ENCODE measurements around the gene ANKRD62. TPM values are rescaled to one million over a fixed set of nuclear protein-coding genes. Genes with fewer than 3 reads are reported as not detected.

ANKRD62 gene
- total and polyA plus RNA-seq, 2 of the 4 experiments (the other 2 are of a cell fraction), result not detected

DNA sequence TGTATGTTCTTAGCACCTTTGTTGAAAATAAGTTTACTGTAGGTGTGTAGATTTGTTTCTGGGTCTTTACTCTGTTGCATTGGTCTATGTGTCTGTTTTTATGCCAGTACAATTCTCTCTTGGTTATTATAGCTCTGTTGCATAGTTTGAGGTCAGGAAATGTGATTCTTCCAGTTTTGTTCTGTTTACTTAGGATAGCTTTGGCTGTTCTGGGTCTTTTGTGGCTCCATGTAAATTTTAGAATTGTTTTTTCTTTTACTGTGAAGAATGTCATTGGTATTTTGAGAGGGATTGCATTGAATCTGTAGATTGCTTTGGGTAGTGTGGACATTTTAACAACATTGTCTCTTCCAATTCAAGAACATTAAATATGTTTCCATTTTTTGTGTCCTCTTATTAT is 69.1 kb downstream of the ANKRD62 start:
- H3K4me3 ChIP-seq (ENCODE audit: insufficient read depth, low read depth, low read length), result no peak overlapping the region
- intact Hi-C loops (cut with micrococcal nuclease), result loop anchor here (5.0 kb wide), 1 partner anchor 60 kb away; no protein-coding TSS in a partner anchor
- no peaks in the 10 kb centered on the region for H3K79me1 ChIP-seq (ENCODE audit: low read depth in 1 of 2, low read length in 2 of 2)
- no peak for DNase-seq
- no peak overlapping the region for H2BK20ac ChIP-seq (ENCODE audit: low read depth, low read length)
- no peak overlapping the region for H4K5ac ChIP-seq (ENCODE audit: low read depth, low read length)
- H4K91ac ChIP-seq (ENCODE audit: insufficient read depth, low read depth, low read length), result no peak overlapping the region
- H3K27me3 ChIP-seq (ENCODE audit: control insufficient read depth, insufficient read depth, low read length), result peaks cover 3% of the 10 kb centered on the region; the same call in 1 of the 2 replicates
- no peak overlapping the region for H3K27ac ChIP-seq (ENCODE audit: insufficient read depth, low read length)
- POLR2A ChIA-PET (ENCODE audit: unreplicated experiment), result no interaction called here
- no TSS peak for BruUV-seq (replicated peaks)
- H2BK5ac ChIP-seq (ENCODE audit: low read depth, low read length, poor library complexity, severe bottlenecking), result no peak overlapping the region
- H3K36me3 ChIP-seq (ENCODE audit: control insufficient read depth, insufficient read depth, low read length), result no peaks in the 10 kb centered on the region
- H3K4me1 ChIP-seq (ENCODE audit: control insufficient read depth, insufficient read depth, low read length), result no peaks in the 10 kb centered on the region
- no peak overlapping the region for H2BK15ac ChIP-seq (ENCODE audit: low read depth, low read length)
- no peaks in the 10 kb centered on the region for H4K20me1 ChIP-seq (ENCODE audit: insufficient read depth, low read length)
- no peak overlapping the region for H2BK120ac ChIP-seq (ENCODE audit: low read depth, low read length)
- H4K8ac ChIP-seq (ENCODE audit: low read depth in 2 of 2, low read length in 2 of 2), result no peak overlapping the region
- no peak overlapping the region for H3K4me2 ChIP-seq (ENCODE audit: low read depth, low read length)
- no peak overlapping the region for H2AK9ac ChIP-seq (replicated peaks; ENCODE audit: low read depth, low read length, poor library complexity)
- no peak overlapping the region for H3K56ac ChIP-seq (ENCODE audit: extremely low read depth, insufficient read depth, low read length)
- in situ Hi-C loops (cut with MboI; ENCODE audit: low sequenced_read_pairs), result no loop called here
- no peak for ATAC-seq (ENCODE audit: low read depth)
- CTCF ChIA-PET, result no interaction called here
- no peak overlapping the region for H3K18ac ChIP-seq (ENCODE audit: low read depth, low read length)
- no peak overlapping the region for H3K4ac ChIP-seq (ENCODE audit: low read depth, low read length)
- no peak overlapping the region for H2AFZ ChIP-seq (replicated peaks; ENCODE audit: low read length, poor library complexity)
- H3K9ac ChIP-seq (ENCODE audit: low read depth, low read length), result no peak overlapping the region
- no peak for TF ChIP-seq POLR2A (IDR thresholded peaks at IDR 0.05; ENCODE audit: low read depth, low read length)
- TF ChIP-seq, protein P1, sequence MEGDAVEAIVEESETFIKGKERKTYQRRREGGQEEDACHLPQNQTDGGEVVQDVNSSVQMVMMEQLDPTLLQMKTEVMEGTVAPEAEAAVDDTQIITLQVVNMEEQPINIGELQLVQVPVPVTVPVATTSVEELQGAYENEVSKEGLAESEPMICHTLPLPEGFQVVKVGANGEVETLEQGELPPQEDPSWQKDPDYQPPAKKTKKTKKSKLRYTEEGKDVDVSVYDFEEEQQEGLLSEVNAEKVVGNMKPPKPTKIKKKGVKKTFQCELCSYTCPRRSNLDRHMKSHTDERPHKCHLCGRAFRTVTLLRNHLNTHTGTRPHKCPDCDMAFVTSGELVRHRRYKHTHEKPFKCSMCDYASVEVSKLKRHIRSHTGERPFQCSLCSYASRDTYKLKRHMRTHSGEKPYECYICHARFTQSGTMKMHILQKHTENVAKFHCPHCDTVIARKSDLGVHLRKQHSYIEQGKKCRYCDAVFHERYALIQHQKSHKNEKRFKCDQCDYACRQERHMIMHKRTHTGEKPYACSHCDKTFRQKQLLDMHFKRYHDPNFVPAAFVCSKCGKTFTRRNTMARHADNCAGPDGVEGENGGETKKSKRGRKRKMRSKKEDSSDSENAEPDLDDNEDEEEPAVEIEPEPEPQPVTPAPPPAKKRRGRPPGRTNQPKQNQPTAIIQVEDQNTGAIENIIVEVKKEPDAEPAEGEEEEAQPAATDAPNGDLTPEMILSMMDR (conservative IDR thresholded peaks at IDR 0.05; ENCODE audit: low read depth, low read length), result no peak
- TF ChIP-seq MXI1 (IDR thresholded peaks at IDR 0.05; ENCODE audit: borderline replicate concordance, low read depth, low read length), result no peak
- TF ChIP-seq SMC3 (IDR thresholded peaks at IDR 0.05; ENCODE audit: low read depth, low read length), result no peak
- no peak for TF ChIP-seq MAFK (IDR thresholded peaks at IDR 0.05; ENCODE audit: low read depth, low read length)
- TF ChIP-seq FOS (IDR thresholded peaks at IDR 0.05; ENCODE audit: low read depth, low read length), result no peak
- no peak for TF ChIP-seq BHLHE40 (IDR thresholded peaks at IDR 0.05; ENCODE audit: low read depth, low read length)
- TF ChIP-seq RFX5 (IDR thresholded peaks at IDR 0.05; ENCODE audit: low read depth, low read length), result no peak
- TF ChIP-seq, protein P2, sequence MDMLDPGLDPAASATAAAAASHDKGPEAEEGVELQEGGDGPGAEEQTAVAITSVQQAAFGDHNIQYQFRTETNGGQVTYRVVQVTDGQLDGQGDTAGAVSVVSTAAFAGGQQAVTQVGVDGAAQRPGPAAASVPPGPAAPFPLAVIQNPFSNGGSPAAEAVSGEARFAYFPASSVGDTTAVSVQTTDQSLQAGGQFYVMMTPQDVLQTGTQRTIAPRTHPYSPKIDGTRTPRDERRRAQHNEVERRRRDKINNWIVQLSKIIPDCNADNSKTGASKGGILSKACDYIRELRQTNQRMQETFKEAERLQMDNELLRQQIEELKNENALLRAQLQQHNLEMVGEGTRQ (IDR thresholded peaks at IDR 0.05; ENCODE audit: low read depth, low read length), result no peak
- no peak for TF ChIP-seq RCOR1 (IDR thresholded peaks at IDR 0.05; ENCODE audit: insufficient replicate concordance, low read length)
- TF ChIP-seq CHD1 (IDR thresholded peaks at IDR 0.05; ENCODE audit: low read depth, low read length), result no peak
- TF ChIP-seq ELK1 (IDR thresholded peaks at IDR 0.05; ENCODE audit: borderline replicate concordance, low read depth, low read length), result no peak
- no peak overlapping the region for H2AK5ac ChIP-seq (ENCODE audit: low read depth, low read length)
- no peaks in the 10 kb centered on the region for H3K9me1 ChIP-seq (ENCODE audit: insufficient read depth, low read length)
- no peak overlapping the region for H3K23ac ChIP-seq (ENCODE audit: low read depth, low read length)
- dilution Hi-C loops (cut with HindIII; ENCODE audit: low sequenced_read_pairs, unreplicated experiment), result no loop called here
- H3K14ac ChIP-seq (replicated peaks; ENCODE audit: low read depth, low read length), result no peak overlapping the region
- H3K9me3 ChIP-seq (ENCODE audit: control insufficient read depth, insufficient read depth, low read length), result no peaks in the 10 kb centered on the region

Measured in IMR-90 (cell line).